CD4-positive, alpha-beta T cell (primary cell): ENCODE data around the gene GRIN2A. TPM values are rescaled to one million over a fixed set of nuclear protein-coding genes. Genes with fewer than 3 reads are reported as not detected.

ENCODE experiments used
- ATAC-seq: fragments of 200-7000 bp; cut with Tn5 transposase; one replicate; pipeline ENCODE4 v1.10.0; 2022; ENCODE audit warnings: mild to moderate bottlenecking; ENCODE audit not compliant: poor library complexity
- CTCF ChIA-PET: fragments of 350-600 bp; sonication (Branson Sonifier 250); formaldehyde crosslinking; loops from one replicate; lab custom pipeline; 2021; ENCODE audit warnings: antibody characterized with exemption, inconsistent platforms; lab: Charles Lee
- POLR2A ChIA-PET: fragments of 350-600 bp; sonication (Branson Sonifier 250); formaldehyde crosslinking; loops from one replicate; lab custom pipeline; 2021; ENCODE audit warnings: antibody characterized with exemption, inconsistent platforms; lab: Charles Lee
- DNase-seq, 14 experiments: peaks; one replicate each; pipeline ENCODE4 v3.0.0-alpha.2; 2013 to 2020; ENCODE audit warnings: mixed read lengths in 2 of 14
- H3K27ac ChIP-seq, 2 donors: one replicate each; pipeline versions ENCODE4 v1.5.1 to v1.7.0; 2013; ENCODE audit warnings: low read length in 2 of 2, low read depth in 1 of 2, mild to moderate bottlenecking in 1 of 2
- H3K27me3 ChIP-seq, 2 experiments: 1 replicate in 1 of 2; 2 replicates in 1 of 2; pipeline versions ENCODE4 v1.6.1 to v1.7.0; 2013; ENCODE audit warnings: low read length in 2 of 2, control low read depth in 1 of 2, mild to moderate bottlenecking in 1 of 2, moderate library complexity in 1 of 2; ENCODE audit not compliant: insufficient read depth in 2 of 2, control insufficient read depth in 1 of 2
- H3K36me3 ChIP-seq: one replicate; pipeline ENCODE4 v1.6.1; 2013; ENCODE audit warnings: low read length, control low read depth; ENCODE audit not compliant: insufficient read depth
- H3K4me1 ChIP-seq: one replicate; pipeline ENCODE4 v1.6.1; 2013; ENCODE audit warnings: low read length, control low read depth; ENCODE audit not compliant: insufficient read depth
- H3K4me3 ChIP-seq: one replicate; pipeline ENCODE4 v1.5.1; 2013; ENCODE audit warnings: mild to moderate bottlenecking, low read length, moderate library complexity
- H3K9me3 ChIP-seq, 2 experiments: 1 replicate in 1 of 2; 2 replicates in 1 of 2; pipeline versions ENCODE4 v1.6.1 to v1.7.0; 2013; ENCODE audit warnings: low read length in 2 of 2, mild to moderate bottlenecking in 2 of 2, control low read depth in 1 of 2, moderate library complexity in 1 of 2; ENCODE audit not compliant: control insufficient read depth in 1 of 2, insufficient read depth in 1 of 2
- H3K27ac Mint-ChIP-seq: one replicate; pipeline ENCODE4 v1.8.0; 2020; ENCODE audit warnings: mixed read lengths
- H3K27me3 Mint-ChIP-seq: one replicate; pipeline ENCODE4 v1.8.0; 2021; ENCODE audit warnings: mixed read lengths
- H3K36me3 Mint-ChIP-seq: one replicate; pipeline ENCODE4 v1.8.0; 2021; ENCODE audit warnings: low read depth, mixed read lengths
- H3K4me1 Mint-ChIP-seq: one replicate; pipeline ENCODE4 v1.8.0; 2021; ENCODE audit warnings: low read depth, mixed read lengths
- H3K4me3 Mint-ChIP-seq: one replicate; pipeline ENCODE4 v1.8.0; 2020; ENCODE audit warnings: mild to moderate bottlenecking, mixed read lengths
- H3K9me3 Mint-ChIP-seq: one replicate; pipeline ENCODE4 v1.8.0; 2020; ENCODE audit warnings: mixed read lengths
- CTCF ChIP-seq: fragments of 200-600 bp; IDR thresholded peaks from one replicate; pipeline ENCODE4 v1.8.0; 2022; ENCODE audit warnings: antibody characterized with exemption, mild to moderate bottlenecking
- intact Hi-C, 2 experiments: fragments of 100-400 bp; cut with DNase I in 1 of 2; cut with micrococcal nuclease in 1 of 2; formaldehyde crosslinking; loops; one replicate each; pipeline versions ENCODE4 v1.15.1 to v1.9.0; 2023 to 2025; cut with DNase I, micrococcal nuclease
- total RNA-seq, 174 experiments: library from RNA in 2 of 174; stranded (reverse) in 2 of 174; gene quantifications; one replicate each; pipeline ENCODE4 v1.2.3 and lab custom pipeline; 2021 to 2026

GRIN2A gene
- total RNA-seq, 2 experiments from 2014 or later, result not detected

- Histone ChIP-seq H3K9me3 (no peaks in the 10 kb centered on the region), H3K4me1 (no peaks in the 10 kb centered on the region), H3K36me3 (no peaks in the 10 kb centered on the region), H3K27ac (no peak overlapping the region), H3K27me3 (no peaks in the 10 kb centered on the region), H3K4me3 (no peak overlapping the region)
- Mint-ChIP-seq H3K36me3 (no peaks in the 10 kb centered on the region), H3K27me3 (no peaks in the 10 kb centered on the region), H3K4me1 (no peaks in the 10 kb centered on the region), H3K27ac (no peak overlapping the region), H3K4me3 (no peak overlapping the region), H3K9me3 (peaks cover 5% of the 10 kb centered on the region)
- ChIA-PET CTCF (no interaction called here), POLR2A (no interaction called here)
- no peak for TF ChIP-seq CTCF
- ATAC-seq (no peak), DNase-seq (no peak)
- intact Hi-C loops, result no loop called here
These were observed 341.2 kb downstream of the GRIN2A start for GRCh38 chr16:9840761-9841665.

DNA sequence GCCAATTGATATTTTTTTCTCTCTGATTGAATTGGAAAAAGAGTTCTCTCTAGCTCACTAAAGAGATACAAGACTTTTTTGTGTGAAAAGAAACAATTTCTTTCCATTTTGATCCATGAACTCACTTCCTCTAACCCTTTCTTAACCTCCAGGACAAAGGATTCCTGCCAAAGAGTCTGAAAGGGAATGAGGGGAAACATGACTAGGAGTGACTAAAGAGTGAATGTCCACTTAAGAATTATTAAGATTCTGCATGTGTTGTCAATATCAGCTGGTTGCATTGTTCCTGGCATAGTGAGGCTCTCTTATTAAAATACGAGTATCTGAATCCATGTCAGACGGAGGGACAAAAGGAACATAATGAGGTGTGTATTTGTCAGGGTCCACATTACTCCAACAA, 344.7 kb downstream of the GRIN2A start:
- Histone ChIP-seq H3K27ac (no peak overlapping the region), H3K36me3 (no peaks in the 10 kb centered on the region), H3K27me3 (no peaks in the 10 kb centered on the region), H3K4me3 (no peak overlapping the region), H3K9me3 (peaks cover 0 to 3% of the 10 kb centered on the region in 2 experiments), H3K4me1 (no peaks in the 10 kb centered on the region)
- ATAC-seq (no peak), DNase-seq (no peak)
- ChIA-PET POLR2A (no interaction called here), CTCF (no interaction called here)
- H3K4me1 Mint-ChIP-seq, result no peaks in the 10 kb centered on the region
- intact Hi-C loops, result no loop called here
- H3K4me3 Mint-ChIP-seq, result no peak overlapping the region
- H3K36me3 Mint-ChIP-seq, result no peaks in the 10 kb centered on the region
- no peak overlapping the region for H3K27ac Mint-ChIP-seq
- no peaks in the 10 kb centered on the region for H3K27me3 Mint-ChIP-seq
- TF ChIP-seq CTCF, result no peak
- peaks cover 2% of the 10 kb centered on the region for H3K9me3 Mint-ChIP-seq

DNA sequence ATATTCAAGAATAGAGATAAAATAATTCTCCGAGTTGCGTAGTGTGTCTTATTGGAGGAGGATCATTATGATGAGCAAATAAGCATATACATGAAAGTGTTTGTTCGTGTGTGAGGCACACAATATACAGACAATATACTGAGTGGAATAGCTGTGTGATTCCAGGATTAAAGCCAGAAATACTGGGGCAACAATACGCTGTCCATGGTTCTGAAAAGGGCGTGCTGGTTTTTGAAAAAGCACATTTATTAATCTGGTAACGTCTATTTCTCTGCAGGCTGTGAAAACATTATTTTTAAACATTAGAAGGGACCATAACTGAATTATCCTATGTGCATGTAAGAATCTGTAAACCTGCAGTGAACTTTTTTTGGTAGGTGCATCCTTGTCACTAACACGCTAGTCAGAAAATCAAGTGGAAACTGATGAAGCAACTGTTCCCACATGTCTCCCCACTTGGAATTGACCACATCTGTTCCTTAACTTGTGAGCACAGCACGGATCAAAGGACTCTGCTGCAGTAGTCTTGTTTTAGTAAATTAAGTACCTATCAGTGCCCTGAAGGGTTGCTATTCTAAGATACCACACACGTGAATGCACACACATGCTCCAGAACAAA, 346.0 kb downstream of the GRIN2A start:
- ChIA-PET CTCF (no interaction called here), POLR2A (no interaction called here)
- Mint-ChIP-seq H3K4me3 (no peak overlapping the region), H3K27me3 (no peaks in the 10 kb centered on the region), H3K27ac (no peak overlapping the region), H3K36me3 (no peaks in the 10 kb centered on the region), H3K4me1 (no peaks in the 10 kb centered on the region), H3K9me3 (peaks cover 2% of the 10 kb centered on the region)
- ATAC-seq (no peak), DNase-seq (no peak)
- no peaks in the 10 kb centered on the region for H3K36me3 ChIP-seq
- H3K4me3 ChIP-seq, result no peak overlapping the region
- no peak for TF ChIP-seq CTCF
- no peaks in the 10 kb centered on the region for H3K27me3 ChIP-seq
- no peaks in the 10 kb centered on the region for H3K4me1 ChIP-seq
- peaks cover 0 to 3% of the 10 kb centered on the region in 2 experiments for H3K9me3 ChIP-seq
- intact Hi-C loops, result no loop called here
- no peak overlapping the region for H3K27ac ChIP-seq
